Left colon (tissue), 2 donors: ENCODE results near the gene HES7. TPM values are rescaled to one million over a fixed set of nuclear protein-coding genes. Genes with fewer than 3 reads are reported as not detected.
"Not testable (repeated sequence)": the region's sequence is repeated elsewhere in the genome, so short reads cannot be mapped to it uniquely, and the experiment has no call there.

Experiments used
- ATAC-seq: fragments of 200-7000 bp; cut with Tn5 transposase; one replicate; pipeline ENCODE4 v1.9.1; 2020; ENCODE audit warnings: mild to moderate bottlenecking, moderate library complexity
- DNase-seq, 2 donors: peaks; one replicate each; pipeline ENCODE4 v3.0.0-alpha.2; 2020
- intact Hi-C, 2 donors: fragments of 100-400 bp; cut with DNase I in 1 of 2; cut with micrococcal nuclease in 1 of 2; formaldehyde crosslinking; loops; one replicate each; pipeline versions ENCODE4 v1.11.2 to v1.14.0; 2022; cut with DNase I, micrococcal nuclease
- total RNA-seq, 2 donors: library from RNA; stranded (reverse); fragmentation: NEBNext Ultra II Directional; extraction: Animal tissue kit (Norgen Biotek cat#: 25700); gene quantifications; one replicate each; pipeline ENCODE4 v1.2.1, GENCODE V29; 2021
- donor health status: DM: no; HTN: no; CAD: no.
- donor health status: DM: yes; HTN: yes; CAD: no.

The HES7 gene
- total RNA-seq, 2 donors from 2014 or later: not detected

DNA sequence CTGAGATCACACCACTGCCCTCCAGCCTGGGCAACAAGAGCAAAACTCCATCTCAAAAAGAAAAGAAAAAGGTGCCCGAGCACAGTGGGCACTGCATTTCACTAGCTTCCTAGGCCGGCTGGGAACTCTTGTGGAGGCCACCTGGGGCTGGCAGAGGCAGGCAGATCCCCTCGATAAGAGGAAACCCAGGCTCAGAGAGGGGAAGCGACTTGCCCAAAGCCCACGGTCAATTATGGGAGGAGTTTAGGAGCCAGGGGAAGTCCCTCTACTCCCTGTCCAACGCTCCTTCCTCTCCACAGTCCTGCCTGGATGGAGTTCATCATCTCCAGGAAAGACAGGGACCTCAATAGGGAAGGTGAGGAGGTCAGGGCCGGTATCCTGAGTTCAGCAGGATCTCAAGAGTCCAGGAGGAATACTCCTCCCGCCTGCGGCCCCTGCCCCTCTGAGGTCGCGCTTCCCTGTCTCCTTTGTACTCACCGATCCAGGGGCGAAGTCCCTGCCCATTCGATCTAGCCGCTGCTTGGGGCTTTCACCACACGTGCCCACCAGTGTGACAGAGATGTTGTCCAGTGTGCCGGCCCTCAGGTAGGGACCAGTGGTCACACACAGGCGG is 6.4 kb downstream of the HES7 start:
- DNase-seq: no peak
- ATAC-seq: no peak
- intact Hi-C loops: no loop called here

DNA sequence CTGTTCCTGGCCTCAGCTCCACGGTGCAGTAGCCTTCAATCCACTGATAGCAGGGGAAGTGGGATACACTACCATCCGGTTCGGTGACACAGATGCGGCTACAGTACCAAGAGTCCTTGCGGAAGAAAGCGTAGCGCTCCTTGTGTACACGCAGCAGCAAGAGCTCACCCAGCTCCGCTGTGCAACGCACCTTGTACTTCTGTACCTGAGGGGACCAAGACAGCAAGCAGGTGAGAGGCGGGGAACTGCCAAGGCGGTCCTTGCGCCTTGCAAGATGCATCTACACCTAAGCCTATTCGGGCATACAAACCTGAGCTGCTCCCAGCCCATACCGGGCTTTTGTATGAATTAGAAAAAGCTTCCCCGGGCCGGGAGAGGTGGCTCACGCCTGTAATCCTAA is 7.1 kb downstream of the HES7 start:
- DNase-seq (no peak), ATAC-seq (no peak)
- intact Hi-C loops: no loop called here

DNA sequence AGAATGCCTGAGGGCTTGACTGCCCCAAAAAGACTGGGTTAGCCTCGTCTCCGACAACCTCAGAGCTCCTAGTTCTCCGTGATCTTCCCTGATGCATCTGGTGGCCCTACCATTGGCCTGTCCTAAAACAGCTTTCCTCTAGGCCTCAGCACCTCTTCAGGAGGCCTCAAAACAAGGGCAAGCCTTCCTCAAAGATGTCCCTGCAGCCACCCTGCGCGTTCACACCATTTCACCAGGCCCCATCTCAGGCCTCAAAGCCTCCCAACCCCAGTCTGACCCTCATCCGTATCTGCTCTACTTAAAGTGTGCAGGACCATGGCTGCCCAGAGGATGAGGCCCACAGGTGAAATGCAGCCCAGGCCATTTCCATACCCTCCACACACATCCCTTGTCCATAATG is 13.0 kb downstream of the HES7 start:
- DNase-seq (no peak), ATAC-seq (no peak)
- intact Hi-C loops: no loop called here

DNA sequence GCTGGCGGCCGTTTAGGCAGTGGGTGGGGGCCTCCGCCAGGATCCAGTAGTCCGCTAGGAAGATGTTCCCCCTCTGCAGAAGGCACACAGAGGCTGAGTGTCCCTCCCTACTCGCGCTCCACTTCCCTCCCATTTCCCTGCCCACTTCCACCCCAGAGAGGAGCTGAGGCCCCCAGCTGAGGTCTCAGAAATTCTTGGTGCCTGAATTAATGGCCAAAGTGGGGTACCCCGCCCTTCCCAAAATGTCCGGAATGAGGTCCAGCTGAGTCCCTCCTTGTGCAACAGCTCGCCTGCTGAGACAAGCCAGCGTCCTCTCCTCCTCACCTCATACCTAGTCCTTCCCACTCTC is 13.5 kb downstream of the HES7 start:
- intact Hi-C loops: no loop called here
- no peak for DNase-seq
- no peak for ATAC-seq

DNA sequence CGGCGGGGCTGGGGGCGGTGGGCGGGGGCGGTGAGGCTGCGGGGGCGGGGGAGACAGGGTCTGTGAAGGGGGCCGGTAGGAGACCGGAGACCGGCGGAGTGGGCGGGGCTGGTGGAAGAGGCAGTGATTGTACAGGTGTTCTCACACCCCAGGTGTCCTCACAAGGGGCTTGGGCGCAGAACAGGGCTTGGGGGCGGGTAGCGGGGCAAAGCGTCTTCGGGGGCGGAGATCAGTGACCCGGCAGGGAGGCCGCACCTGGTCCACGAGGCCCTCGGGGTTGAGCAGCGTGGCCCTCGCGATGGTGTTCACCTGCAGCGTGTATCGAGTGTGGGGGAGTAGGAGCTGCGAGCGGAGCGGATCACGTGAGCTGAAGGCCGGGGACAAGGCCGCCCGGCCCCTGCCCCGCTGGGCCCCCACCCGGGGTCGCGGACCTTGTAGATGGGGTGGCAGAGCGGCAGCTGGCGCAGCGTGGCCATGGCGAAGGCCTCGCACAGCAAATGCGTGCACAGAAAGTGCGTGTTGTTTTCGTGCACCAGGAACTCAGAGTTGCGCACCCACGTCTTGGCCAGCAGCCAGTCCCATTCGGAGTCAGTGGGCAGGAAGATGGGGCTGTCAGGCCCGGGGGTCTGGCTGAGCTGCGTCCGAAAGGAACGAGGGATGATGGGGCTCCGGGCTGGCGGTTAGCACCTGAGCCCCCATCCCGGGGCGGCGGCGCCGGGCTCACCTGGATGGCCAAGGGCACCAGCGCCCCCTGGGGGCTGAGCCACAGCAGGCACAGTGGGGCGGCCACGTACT is 14.0 kb downstream of the HES7 start:
- intact Hi-C loops: no loop called here
- DNase-seq (peak; percentile 43 to 83), ATAC-seq (peak; percentile 95)

DNA sequence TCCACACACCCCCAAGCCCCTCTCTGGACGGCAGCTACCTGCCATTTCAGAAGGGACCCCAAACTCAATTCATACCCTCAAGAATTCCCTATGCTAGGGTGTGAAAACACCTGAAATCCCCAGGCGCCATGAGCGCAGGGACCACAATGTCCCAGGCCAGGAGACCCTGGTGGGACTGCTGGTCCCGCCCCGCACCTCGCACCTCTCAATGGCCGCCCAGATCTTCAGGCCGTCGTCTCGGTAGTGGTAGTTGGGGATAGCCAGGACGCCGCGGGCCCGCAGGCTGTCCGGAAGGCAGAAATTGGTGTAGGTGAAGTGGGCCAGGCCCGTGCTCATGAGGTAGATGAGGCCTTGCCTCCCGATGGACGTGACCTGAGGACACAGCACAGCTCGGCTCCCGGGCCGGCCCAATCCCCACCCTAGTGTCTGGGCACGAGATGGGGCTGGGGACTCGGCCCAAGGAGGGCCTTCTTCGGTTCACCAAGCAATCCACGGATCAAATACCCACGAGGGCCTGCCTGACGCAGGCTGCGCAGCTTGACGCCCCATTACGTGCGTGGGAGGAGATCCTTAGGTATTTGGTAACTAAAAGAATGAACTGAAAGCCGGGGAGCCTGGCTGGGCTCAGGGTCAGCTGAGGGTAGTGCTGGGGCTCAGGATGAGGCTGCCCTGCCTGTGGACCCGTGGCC is 14.8 kb downstream of the HES7 start:
- no peak for DNase-seq
- ATAC-seq: no peak

DNA sequence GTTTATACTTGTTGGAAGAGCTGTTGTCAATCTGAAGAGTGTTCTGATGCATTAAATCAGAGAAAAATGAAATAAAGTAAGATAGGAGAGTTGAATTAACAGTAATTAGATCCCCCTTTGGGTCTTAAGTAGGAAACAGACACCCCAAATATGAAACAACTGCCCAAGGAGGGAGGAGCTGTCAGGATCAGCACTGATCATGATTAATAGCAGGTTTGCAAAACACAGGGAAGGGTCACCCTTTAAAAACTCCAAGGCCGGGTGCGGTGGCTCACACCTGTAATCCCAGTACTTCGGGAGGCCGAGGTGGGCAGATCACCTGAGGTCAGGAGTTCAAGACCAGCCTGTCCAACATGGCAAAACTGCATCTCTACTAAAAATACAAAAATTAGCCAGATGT is 16.9 kb downstream of the HES7 start:
- DNase-seq, intact Hi-C loops, ATAC-seq: not testable (repeated sequence)

More for the DNA sequence above, 14.8 kb downstream of the HES7 start:
- intact Hi-C loops: no loop called here

DNA sequence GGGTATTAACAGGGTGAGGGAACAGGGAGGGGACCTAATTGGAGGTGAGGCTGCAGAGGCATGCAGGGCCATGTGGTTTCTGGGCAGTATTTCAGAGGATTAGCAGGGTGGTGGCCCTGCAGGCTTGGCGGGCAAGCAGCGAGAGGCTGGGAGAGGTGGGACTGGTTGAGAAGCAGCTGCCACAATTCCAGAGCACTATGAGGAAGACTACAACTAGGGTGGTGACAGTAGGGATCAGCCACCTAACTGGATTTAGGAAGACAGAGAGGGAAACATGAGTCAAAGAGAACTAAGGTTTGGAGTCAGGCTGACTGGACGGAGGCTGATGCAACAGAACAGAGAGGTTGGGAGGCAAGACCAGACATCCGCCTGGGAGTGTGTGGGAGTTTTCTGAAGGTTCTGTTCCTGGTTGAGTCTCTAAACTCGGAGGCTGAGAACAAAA is 17.9 kb downstream of the HES7 start:
- intact Hi-C loops: no loop called here
- DNase-seq: no peak
- ATAC-seq: no peak

DNA sequence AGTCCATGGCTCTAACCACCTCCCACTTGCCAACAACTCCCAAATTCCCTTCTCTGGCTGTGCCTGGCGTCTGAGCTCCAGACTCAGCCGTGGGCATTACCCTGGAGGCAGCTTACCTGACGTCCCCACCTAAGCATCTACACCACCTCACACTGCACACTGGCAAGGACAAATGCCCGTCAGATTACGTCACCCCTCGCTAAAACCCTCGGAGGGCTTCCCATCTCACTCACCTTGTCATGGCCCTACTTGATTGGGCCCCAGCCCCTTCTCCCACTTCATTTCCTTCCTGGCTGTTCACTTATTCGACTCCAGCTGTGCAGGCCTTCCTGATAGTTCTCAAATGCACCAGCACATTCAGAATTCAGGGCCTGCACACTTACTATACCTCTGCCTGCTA is 19.0 kb downstream of the HES7 start:
- intact Hi-C loops: no loop called here

DNA sequence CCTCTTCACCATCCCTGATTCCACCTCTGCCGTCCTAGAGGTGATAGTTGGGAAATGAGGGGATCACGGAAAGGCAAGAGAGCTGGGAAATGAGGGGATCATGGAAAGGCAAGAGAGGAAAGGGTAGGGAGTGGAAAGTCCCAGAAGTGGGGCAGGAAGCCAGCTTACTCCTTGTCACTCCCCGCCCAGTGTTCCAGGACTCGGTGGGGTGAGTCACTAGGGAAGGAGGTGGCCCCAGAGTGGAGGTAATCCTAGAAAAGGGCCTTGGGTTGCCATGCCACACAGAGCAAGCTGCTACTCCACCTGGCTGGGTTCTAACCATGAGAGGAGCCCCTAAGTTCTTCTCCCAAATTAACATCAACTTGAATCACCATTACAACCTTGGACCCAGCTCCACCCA is 20.4 kb downstream of the HES7 start:
- peak; percentile 42 for ATAC-seq
- no peak for DNase-seq
- intact Hi-C loops: no loop called here

More for the DNA sequence above, 19.0 kb downstream of the HES7 start:
- no peak for DNase-seq
- ATAC-seq: no peak

DNA sequence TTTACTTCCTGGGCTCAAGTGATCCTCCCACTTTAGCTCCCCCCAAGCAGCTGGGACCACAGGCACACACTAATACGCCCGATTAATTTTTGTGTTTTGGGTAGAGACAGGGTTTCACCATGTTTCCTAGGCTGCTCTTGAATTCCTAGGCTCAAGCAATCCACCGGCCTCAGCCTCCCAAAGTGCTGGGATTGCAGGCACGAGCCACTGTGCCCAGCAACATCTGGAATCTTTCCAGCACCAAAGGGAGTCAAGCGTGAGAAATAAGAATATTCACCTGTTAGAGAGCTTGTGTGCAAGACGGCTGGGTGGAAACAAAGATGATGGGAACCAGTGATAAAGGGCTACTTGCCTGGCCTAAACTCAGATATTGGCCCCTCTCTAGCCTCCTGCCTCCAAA is 22.2 kb downstream of the HES7 start:
- intact Hi-C loops: no loop called here
- DNase-seq: no peak

DNA sequence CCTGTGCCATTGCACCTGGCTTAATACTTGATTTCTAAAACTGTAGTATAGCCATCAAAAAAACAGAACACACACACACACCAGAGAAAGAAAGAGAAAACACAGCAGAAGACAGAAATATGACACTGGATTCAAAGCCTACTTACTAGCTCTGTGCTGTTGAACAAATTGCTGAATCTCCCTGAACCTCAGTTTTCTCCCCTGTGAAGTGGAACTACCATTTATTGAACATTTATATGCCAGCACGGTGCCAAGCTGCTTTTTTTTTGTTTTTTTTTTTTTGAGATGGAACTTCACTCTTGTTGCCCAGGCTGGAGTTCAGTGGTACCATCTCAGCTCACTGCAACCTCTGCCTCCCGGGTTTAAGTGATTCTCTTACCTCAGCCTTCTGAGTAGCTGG is 23.1 kb downstream of the HES7 start:
- intact Hi-C loops: no loop called here
- DNase-seq: no peak
- ATAC-seq: no peak

More for the DNA sequence above, 22.2 kb downstream of the HES7 start:
- no peak for ATAC-seq

DNA sequence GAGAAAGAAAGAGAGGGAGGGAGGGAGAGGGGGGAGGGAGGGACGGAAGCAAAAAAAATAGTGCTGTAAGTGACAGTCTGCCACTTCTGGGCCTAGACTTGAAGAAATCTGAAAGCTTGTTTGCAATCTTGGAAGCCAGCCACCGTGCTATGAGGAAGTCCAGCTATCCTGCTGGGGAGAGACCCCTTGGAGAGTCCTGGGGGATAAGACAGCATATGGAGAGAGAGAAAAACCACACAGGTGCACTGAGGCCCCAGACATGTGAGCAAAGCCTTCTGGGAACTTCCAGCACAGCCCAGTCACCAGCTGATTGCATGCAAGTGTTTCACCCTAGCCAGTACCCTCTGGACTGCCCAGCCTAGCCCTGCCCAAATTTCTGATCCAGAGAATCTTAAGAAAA is 23.8 kb downstream of the HES7 start:
- DNase-seq: no peak
- no peak for ATAC-seq
- intact Hi-C loops: no loop called here

DNA sequence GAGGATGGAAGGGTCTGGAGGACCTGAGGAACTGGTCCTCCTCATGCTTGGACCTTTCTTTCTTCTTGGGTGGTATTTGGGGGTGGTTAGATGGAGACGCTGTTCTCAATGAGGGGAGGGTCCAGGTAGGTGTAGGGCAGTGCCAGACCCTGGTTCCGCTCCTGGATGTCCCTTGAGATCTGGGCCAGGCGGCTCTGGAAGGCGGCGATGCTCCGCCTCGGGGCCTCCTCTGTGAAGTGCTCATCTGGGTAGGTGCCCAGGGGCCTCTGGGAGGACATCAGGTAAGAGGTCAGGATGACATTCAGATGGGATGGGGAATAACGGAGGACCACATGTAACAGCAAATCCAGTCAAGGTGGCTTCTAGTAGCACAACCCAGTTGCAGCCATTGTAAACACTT is 27.4 kb downstream of the HES7 start:
- DNase-seq (no peak), ATAC-seq (no peak)
- intact Hi-C loops: no loop called here

DNA sequence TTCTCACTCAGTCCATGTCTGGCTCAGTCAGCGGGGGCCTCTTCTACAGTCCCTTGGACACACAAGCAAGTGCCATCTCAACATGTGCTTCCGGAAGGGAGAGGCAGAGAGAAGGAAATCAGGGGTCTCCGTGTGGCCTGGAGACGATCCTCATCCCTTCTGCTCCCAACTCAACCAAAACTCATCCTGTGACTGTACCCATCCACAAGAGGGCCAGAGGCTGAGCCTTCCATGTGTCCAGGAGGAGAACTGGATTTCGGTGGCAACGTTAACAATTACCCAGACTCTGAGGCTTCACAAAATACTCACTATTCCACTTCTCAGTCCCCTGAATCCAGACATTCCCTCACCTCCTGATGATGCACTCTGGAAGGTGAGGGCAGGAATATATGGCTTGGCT is 28.5 kb downstream of the HES7 start:
- intact Hi-C loops: no loop called here
- DNase-seq: no peak
- ATAC-seq: no peak

DNA sequence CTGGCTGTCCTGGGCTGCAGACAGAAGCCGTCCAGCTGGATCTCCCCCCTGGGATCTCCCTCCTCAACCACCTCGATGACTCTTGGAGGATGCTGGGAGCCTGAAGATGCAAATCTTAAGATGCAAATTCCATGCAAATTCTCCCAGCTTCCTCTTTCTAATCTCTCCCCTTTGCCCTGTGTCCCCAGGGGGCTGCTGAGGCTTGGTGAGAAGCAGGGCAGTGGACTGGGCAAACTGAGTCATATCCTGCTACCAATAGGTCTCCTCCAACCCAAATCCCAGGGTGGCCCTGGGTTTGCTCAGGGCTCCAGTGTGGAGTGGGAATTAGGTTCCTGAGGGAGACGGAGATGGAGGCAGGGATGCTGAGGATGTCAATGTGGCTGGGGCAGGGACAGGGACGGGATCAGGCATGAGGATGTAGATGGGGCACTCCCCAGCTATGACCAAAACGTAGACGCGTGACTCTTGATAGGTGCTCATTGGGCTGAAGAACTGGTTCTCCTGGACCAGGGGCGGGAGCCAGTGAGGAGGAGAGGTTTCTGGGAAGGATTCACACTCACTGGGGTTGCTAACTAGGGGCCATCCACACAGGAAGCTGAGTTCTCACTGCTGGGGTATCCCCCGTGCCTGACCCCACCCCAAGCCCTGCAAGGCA is 32.7 kb downstream of the HES7 start:
- DNase-seq (no peak), ATAC-seq (no peak)
- intact Hi-C loops: no loop called here

DNA sequence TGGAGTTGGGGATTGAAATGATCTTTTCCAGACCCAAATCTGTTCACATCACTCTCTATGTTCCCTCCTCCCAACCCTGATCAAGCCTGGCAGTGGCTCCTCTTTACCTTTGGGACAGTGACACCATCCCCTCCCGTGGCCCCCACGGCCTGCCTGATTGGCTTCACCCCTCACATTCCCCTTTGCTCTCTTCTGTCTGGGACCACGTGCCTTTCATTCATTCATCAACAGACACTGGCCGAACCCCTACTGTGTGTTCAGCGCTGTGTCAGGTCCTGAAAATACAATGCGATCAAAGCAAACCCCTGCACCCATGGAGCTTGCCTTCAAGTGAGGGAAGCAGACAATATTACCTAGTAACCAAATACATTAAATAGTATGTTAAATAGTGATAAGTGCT is 34.2 kb downstream of the HES7 start:
- intact Hi-C loops: loop anchor here in 1 of 2 donors (10.0 kb wide), 1 partner anchor 215 kb away; no protein-coding TSS in a partner anchor
- ATAC-seq: no peak
- no peak for DNase-seq

DNA sequence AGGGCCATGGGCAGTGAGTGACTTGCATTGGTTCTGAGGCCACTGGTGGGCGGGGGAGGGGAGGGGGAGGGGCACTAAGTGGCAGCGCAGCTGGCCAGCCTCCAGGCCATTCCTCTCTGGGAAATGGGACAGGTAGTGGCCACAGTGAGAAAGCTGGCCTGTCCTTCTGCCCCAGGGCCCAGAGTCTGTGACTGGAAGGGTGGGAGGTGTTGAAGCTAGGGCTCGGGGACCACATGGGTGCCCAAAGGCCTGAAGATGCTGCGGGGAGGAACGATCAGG is 36.0 kb downstream of the HES7 start:
- DNase-seq (no peak), ATAC-seq (no peak)
- intact Hi-C loops: loop anchor here in 1 of 2 donors (10.0 kb wide), 1 partner anchor 217 kb away; no protein-coding TSS in a partner anchor

DNA sequence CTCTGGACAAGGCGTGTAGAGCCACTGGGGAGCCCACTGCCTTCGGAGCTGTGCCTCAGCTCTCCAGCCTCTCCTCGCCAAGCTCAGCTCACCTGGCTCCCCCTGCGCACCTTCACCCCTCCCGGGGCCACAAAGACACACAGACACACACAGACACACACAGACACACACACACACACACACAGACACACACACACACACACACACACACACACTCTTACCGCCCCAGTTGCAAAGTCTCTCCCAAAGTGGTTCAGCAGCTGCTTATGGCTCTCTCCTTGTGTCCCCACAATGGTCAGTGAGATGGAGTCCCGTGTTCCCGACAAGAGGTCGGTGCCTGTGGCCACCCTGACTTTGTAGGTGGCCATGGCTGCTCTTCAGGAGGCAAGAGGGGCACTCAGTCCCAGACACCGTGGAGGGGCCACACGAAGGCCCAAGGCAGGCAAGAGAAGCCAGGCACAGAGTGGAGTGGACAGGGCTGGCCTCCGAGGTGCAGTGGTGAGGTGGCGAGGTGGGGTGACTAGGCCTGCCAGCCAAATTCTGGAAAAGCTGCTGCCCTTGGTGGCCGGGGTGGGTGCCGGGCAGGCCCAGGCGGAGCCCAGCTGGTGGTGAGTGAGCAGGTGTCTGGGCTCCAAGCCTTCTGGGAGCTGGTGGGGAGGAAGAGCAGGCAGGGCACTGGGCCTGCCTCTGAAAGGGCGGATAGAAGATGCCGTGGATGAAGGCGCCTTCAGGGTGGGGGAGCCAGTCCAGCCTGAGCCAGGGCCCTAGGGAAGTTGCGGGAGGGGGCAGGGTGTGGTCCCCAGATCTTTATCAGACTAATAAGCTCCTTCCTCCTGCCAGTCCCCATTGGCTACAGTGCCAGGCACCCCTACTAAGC is 36.6 kb downstream of the HES7 start, which contains the start of gene ALOX12B:
TSS of gene ALOX12B (minus strand) at position 642 of the 877 bp plus-strand sequence. CDS start at position 368, 274 bp downstream.
- ATAC-seq: no peak

More for the DNA sequence above, 36.6 kb downstream of the HES7 start, which contains the start of gene ALOX12B:
- no peak for DNase-seq
- intact Hi-C loops: loop anchor here in 1 of 2 donors (10.0 kb wide), 1 partner anchor 217 kb away; no protein-coding TSS in a partner anchor
